ENCODE measurements around the gene CHEK1. TPM values are rescaled to one million over a fixed set of nuclear protein-coding genes. Genes with fewer than 3 reads are reported as not detected.
A peak's percentile ranks its signal among the peaks of the same experiment; 100 is the strongest.

The CHEK1 gene
- total RNA-seq, 1 donor from 2014 or later, result 25.9 TPM

DNA sequence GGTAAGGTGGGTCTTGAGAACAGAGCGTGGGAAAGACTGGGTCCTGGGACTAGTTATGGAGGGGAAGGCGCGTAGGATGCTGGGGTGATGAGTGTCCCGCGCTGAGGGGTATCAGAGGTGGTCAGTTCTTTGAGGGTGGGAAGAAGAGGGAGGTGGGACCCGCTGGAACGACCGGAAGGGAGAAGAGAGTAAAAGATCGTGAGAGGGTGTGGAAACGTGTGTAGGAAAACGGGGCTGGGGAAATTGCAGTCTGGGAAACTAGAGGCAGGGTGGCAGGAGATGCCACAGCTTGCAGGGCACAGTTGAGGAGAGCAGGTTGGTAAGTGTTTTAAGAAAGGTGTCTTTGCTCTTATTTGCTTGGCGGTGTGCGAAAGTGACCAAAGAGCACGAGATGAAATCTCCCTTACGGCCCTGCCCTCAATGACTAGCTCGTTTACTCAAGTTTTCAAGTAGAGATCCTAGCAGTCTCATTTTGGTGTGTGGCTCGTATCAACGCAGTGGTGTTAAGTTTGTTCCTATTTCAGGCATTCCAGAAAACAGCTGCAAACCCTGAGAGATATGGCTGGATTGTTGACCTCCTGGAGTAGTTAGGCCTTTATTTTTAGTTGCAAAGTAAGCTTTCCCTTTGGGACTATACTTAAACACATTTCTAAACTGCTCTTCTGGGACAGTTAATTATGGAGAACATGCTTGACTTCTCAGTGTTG is 31.7 kb upstream of the CHEK1 start:
- Mint-ChIP-seq H3K36me3 (peaks cover 8% of the 10 kb centered on the region), H3K9me3 (no peaks in the 10 kb centered on the region), H3K27ac (peak overlapping the region; percentile 98), H3K4me1 (peaks cover 30% of the 10 kb centered on the region), H3K4me3 (peak overlapping the region; percentile 90), H3K27me3 (ENCODE audit: low read depth) (no peaks in the 10 kb centered on the region)
- no peak for DNase-seq (ENCODE audit: low spot score in 2 of 2, unreplicated experiment in 2 of 2)
- TF ChIP-seq, protein P1, sequence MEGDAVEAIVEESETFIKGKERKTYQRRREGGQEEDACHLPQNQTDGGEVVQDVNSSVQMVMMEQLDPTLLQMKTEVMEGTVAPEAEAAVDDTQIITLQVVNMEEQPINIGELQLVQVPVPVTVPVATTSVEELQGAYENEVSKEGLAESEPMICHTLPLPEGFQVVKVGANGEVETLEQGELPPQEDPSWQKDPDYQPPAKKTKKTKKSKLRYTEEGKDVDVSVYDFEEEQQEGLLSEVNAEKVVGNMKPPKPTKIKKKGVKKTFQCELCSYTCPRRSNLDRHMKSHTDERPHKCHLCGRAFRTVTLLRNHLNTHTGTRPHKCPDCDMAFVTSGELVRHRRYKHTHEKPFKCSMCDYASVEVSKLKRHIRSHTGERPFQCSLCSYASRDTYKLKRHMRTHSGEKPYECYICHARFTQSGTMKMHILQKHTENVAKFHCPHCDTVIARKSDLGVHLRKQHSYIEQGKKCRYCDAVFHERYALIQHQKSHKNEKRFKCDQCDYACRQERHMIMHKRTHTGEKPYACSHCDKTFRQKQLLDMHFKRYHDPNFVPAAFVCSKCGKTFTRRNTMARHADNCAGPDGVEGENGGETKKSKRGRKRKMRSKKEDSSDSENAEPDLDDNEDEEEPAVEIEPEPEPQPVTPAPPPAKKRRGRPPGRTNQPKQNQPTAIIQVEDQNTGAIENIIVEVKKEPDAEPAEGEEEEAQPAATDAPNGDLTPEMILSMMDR (IDR thresholded peaks at IDR 0.05; ENCODE audit: unreplicated experiment), result no peak

DNA sequence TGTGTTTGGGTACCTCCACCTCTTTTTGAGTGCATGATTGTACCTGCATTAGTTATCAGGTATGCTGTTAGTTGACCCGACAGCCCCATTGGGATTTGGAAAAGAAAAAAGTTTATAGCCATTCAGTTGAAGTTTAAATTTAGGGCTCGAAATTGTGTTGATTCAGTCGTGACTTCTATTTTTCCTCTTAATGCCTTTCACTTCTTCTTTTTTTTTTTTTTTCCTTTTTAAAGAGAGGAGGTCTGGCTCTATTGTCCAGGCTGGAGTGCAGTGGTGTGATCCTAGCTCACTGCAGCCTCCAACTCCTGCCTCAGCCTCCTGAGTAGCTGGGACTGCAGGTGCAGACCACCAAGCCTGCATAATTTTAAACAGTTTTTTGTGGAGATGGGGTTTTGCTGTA is 30.0 kb upstream of the CHEK1 start:
- Mint-ChIP-seq H3K4me3 (no peak overlapping the region), H3K4me1 (peaks cover 28% of the 10 kb centered on the region), H3K9me3 (no peaks in the 10 kb centered on the region)

DNA sequence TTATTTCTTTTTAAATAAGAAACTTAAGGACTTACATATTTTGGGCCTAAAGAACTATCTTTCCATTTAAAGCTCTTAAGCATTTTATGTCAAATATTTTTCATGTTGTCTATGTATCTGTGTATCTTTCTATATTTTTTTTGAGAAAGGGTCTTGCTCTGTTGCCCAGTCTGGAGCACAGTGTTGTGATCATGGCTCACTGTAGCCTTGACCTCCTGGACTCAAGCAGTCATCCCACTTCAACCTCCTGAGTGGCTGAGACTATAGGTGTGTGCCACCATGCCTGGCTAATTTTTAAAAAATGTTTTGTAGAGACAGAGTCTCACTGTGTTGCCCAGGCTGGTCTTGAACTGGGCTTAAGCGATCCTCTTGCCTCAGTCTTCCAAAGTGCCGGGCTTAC is 24.3 kb upstream of the CHEK1 start:
- peaks cover 2% of the 10 kb centered on the region for H3K4me1 Mint-ChIP-seq
- no peaks in the 10 kb centered on the region for H3K27me3 Mint-ChIP-seq (ENCODE audit: low read depth)
- no peak overlapping the region for H3K4me3 Mint-ChIP-seq
- H3K27ac Mint-ChIP-seq, result no peak overlapping the region
- DNase-seq (ENCODE audit: low spot score in 2 of 2, unreplicated experiment in 2 of 2), result no peak
- TF ChIP-seq, protein P1 (IDR thresholded peaks at IDR 0.05; ENCODE audit: unreplicated experiment), result no peak
- no peaks in the 10 kb centered on the region for H3K9me3 Mint-ChIP-seq
- peaks cover 33% of the 10 kb centered on the region for H3K36me3 Mint-ChIP-seq

More for the DNA sequence above, 30.0 kb upstream of the CHEK1 start:
- Mint-ChIP-seq H3K27ac (no peak overlapping the region), H3K27me3 (ENCODE audit: low read depth) (no peaks in the 10 kb centered on the region), H3K36me3 (peaks cover 14% of the 10 kb centered on the region)
- no peak for DNase-seq (ENCODE audit: low spot score in 2 of 2, unreplicated experiment in 2 of 2)
- TF ChIP-seq, protein P1 (IDR thresholded peaks at IDR 0.05; ENCODE audit: unreplicated experiment), result no peak

DNA sequence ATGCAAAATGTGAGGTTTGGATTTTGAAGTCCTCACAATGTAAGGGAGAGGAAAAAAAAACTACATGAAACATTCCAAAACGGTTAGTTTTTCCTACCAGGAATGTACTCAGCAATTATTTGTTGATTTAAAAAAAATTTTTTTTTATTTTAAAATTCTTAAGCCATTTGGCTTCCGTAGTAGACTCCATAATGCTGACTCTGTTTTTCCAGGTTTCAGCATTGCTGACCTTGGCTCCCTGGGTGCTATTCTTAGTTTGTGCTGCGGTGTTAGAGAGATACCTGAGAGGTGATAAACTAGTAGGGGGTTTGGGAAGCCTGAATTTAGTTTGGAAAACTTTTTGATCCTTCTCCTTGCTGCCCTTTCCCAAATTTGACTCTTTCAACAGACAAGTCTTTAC is 21.8 kb upstream of the CHEK1 start:
- H3K4me3 Mint-ChIP-seq, result no peak overlapping the region
- no peak for DNase-seq (ENCODE audit: low spot score in 2 of 2, unreplicated experiment in 2 of 2)
- H3K27me3 Mint-ChIP-seq (ENCODE audit: low read depth), result no peaks in the 10 kb centered on the region
- TF ChIP-seq, protein P1 (IDR thresholded peaks at IDR 0.05; ENCODE audit: unreplicated experiment), result no peak
- H3K36me3 Mint-ChIP-seq, result peaks cover 35% of the 10 kb centered on the region
- H3K4me1 Mint-ChIP-seq, result no peaks in the 10 kb centered on the region
- no peaks in the 10 kb centered on the region for H3K9me3 Mint-ChIP-seq
- no peak overlapping the region for H3K27ac Mint-ChIP-seq

DNA sequence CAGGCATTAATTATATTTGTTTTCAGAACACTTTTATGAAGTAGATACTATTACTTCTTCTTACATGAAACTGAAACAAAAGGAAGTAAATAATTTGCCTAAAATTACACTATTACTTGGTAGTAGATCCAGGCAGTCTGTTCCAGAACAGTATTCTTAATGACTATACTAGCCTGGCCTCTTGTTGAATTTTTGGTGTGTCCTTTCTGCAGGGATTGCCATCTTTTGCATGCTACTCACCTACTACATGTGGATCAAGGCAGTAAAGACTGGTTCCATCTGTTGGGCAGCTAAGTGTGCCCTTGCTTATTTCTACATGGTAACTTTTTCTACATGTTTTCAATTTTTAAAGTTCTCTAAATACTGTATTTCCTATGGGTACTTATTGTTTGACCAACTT is 19.5 kb upstream of the CHEK1 start:
- DNase-seq (ENCODE audit: low spot score in 2 of 2, unreplicated experiment in 2 of 2), result no peak
- Mint-ChIP-seq H3K9me3 (no peaks in the 10 kb centered on the region), H3K36me3 (peaks cover 38% of the 10 kb centered on the region), H3K4me3 (no peak overlapping the region), H3K4me1 (no peaks in the 10 kb centered on the region), H3K27ac (no peak overlapping the region), H3K27me3 (ENCODE audit: low read depth) (no peaks in the 10 kb centered on the region)
- TF ChIP-seq, protein P1 (IDR thresholded peaks at IDR 0.05; ENCODE audit: unreplicated experiment), result no peak
